Measurements from ENCODE around the gene VSTM2B. TPM values are rescaled to one million over a fixed set of nuclear protein-coding genes. Genes with fewer than 3 reads are reported as not detected.

VSTM2B gene
- total RNA-seq, 1 experiment from 2014 or later = not detected

- Mint-ChIP-seq H3K36me3 (ENCODE audit: insufficient read depth, unreplicated experiment) (no peaks in the 10 kb centered on the region), H3K4me1 (ENCODE audit: low read depth, unreplicated experiment) (no peaks in the 10 kb centered on the region), H3K4me3 (ENCODE audit: unreplicated experiment) (no peak overlapping the region), H3K27me3 (ENCODE audit: insufficient read depth, unreplicated experiment) (no peaks in the 10 kb centered on the region), H3K27ac (ENCODE audit: unreplicated experiment) (no peak overlapping the region), H3K9me3 (ENCODE audit: unreplicated experiment) (no peaks in the 10 kb centered on the region)
- POLR2A ChIA-PET = no interaction called here
- BruUV-seq (replicated peaks) = no TSS peak
- H3K36me3 ChIP-seq (ENCODE audit: control insufficient read depth, insufficient read depth, low read length) = no peaks in the 10 kb centered on the region
- H3K27me3 ChIP-seq (replicated peaks; ENCODE audit: control insufficient read depth, insufficient read depth, low read length) = no peaks in the 10 kb centered on the region
- no peak for TF ChIP-seq CTCF (IDR thresholded peaks at IDR 0.05; ENCODE audit: insufficient read depth in 1 of 2, low read depth in 1 of 2, low read length in 1 of 2, severe bottlenecking in 1 of 2, unreplicated experiment in 1 of 2)
- no peak overlapping the region for H3K4me3 ChIP-seq (ENCODE audit: low read depth, low read length)
- H3K4me1 ChIP-seq = no peaks in the 10 kb centered on the region
- DNase-seq = no peak
- H3K9me3 ChIP-seq = no peaks in the 10 kb centered on the region
- intact Hi-C loops (cut with micrococcal nuclease; ENCODE audit: unreplicated experiment) = no loop called here
- CTCF ChIA-PET = no interaction called here
Measured at GRCh38 chr19:29517946-29518345, 7.8 kb upstream of the VSTM2B start.

- no peak for DNase-seq
- no peaks in the 10 kb centered on the region for H3K9me3 ChIP-seq
- H3K4me3 ChIP-seq (ENCODE audit: low read depth, low read length) = no peak overlapping the region
- H3K36me3 Mint-ChIP-seq (ENCODE audit: insufficient read depth, unreplicated experiment) = no peaks in the 10 kb centered on the region
- H3K36me3 ChIP-seq (ENCODE audit: control insufficient read depth, insufficient read depth, low read length) = no peaks in the 10 kb centered on the region
- POLR2A ChIA-PET = no interaction called here
- no peaks in the 10 kb centered on the region for H3K4me1 ChIP-seq
- no peaks in the 10 kb centered on the region for H3K27me3 Mint-ChIP-seq (ENCODE audit: insufficient read depth, unreplicated experiment)
- H3K9me3 Mint-ChIP-seq (ENCODE audit: unreplicated experiment) = no peaks in the 10 kb centered on the region
- no peaks in the 10 kb centered on the region for H3K27me3 ChIP-seq (replicated peaks; ENCODE audit: control insufficient read depth, insufficient read depth, low read length)
- no peak for TF ChIP-seq CTCF (IDR thresholded peaks at IDR 0.05; ENCODE audit: insufficient read depth in 1 of 2, low read depth in 1 of 2, low read length in 1 of 2, severe bottlenecking in 1 of 2, unreplicated experiment in 1 of 2)
- CTCF ChIA-PET = interaction anchor here (0.6 kb wide), 1 partner anchor 356 kb away, joined by 3 read pairs; no protein-coding TSS in a partner anchor
- intact Hi-C loops (cut with micrococcal nuclease; ENCODE audit: unreplicated experiment) = no loop called here
- H3K4me3 Mint-ChIP-seq (ENCODE audit: unreplicated experiment) = no peak overlapping the region
- H3K27ac Mint-ChIP-seq (ENCODE audit: unreplicated experiment) = no peak overlapping the region
- BruUV-seq (replicated peaks) = no TSS peak
- H3K4me1 Mint-ChIP-seq (ENCODE audit: low read depth, unreplicated experiment) = no peaks in the 10 kb centered on the region
Measured at GRCh38 chr19:29519146-29519545, 6.6 kb upstream of the VSTM2B start.

GRCh38 chr19:29519931-29520330 is 5.9 kb upstream of the VSTM2B start:
- H3K27ac Mint-ChIP-seq (ENCODE audit: unreplicated experiment) = no peak overlapping the region
- Histone ChIP-seq H3K36me3 (ENCODE audit: control insufficient read depth, insufficient read depth, low read length) (no peaks in the 10 kb centered on the region), H3K4me3 (ENCODE audit: low read depth, low read length) (no peak overlapping the region), H3K9me3 (no peaks in the 10 kb centered on the region), H3K4me1 (no peaks in the 10 kb centered on the region), H3K27me3 (replicated peaks; ENCODE audit: control insufficient read depth, insufficient read depth, low read length) (no peaks in the 10 kb centered on the region)
- H3K9me3 Mint-ChIP-seq (ENCODE audit: unreplicated experiment) = no peaks in the 10 kb centered on the region
- no peak for TF ChIP-seq CTCF (IDR thresholded peaks at IDR 0.05; ENCODE audit: insufficient read depth in 1 of 2, low read depth in 1 of 2, low read length in 1 of 2, severe bottlenecking in 1 of 2, unreplicated experiment in 1 of 2)
- ChIA-PET POLR2A (no interaction called here), CTCF (no interaction called here)
- BruUV-seq (replicated peaks) = no TSS peak
- intact Hi-C loops (cut with micrococcal nuclease; ENCODE audit: unreplicated experiment) = no loop called here
- DNase-seq = no peak
- H3K4me1 Mint-ChIP-seq (ENCODE audit: low read depth, unreplicated experiment) = no peaks in the 10 kb centered on the region
- H3K36me3 Mint-ChIP-seq (ENCODE audit: insufficient read depth, unreplicated experiment) = no peaks in the 10 kb centered on the region
- no peak overlapping the region for H3K4me3 Mint-ChIP-seq (ENCODE audit: unreplicated experiment)
- H3K27me3 Mint-ChIP-seq (ENCODE audit: insufficient read depth, unreplicated experiment) = no peaks in the 10 kb centered on the region

Data from Caco-2 (cell line).